Activated CD4-positive, alpha-beta T cell treated with anti-CD3 and anti-CD28 coated beads, Interleukin-2, amount 10 ng/mL, durations not matched to agents 24 days and 14 days (primary cell): ENCODE data around the gene UCP2. TPM values are rescaled to one million over a fixed set of nuclear protein-coding genes. Genes with fewer than 3 reads are reported as not detected.
A peak's percentile ranks its signal among the peaks of the same experiment; 100 is the strongest.

Experiments
- DNase-seq: peaks from one replicate; pipeline ENCODE4 v3.0.0; 2022
- H3K27ac Mint-ChIP-seq: one replicate; pipeline ENCODE4 v1.8.0; 2022; ENCODE audit warnings: mild to moderate bottlenecking, mixed read lengths
- H3K27me3 Mint-ChIP-seq: one replicate; pipeline ENCODE4 v1.8.0; 2022; ENCODE audit warnings: mixed read lengths
- H3K36me3 Mint-ChIP-seq: one replicate; pipeline ENCODE4 v1.8.0; 2022; ENCODE audit warnings: low read depth, mild to moderate bottlenecking, mixed read lengths
- H3K4me1 Mint-ChIP-seq: one replicate; pipeline ENCODE4 v1.8.0; 2021; ENCODE audit warnings: mixed read lengths
- H3K4me3 Mint-ChIP-seq: one replicate; pipeline ENCODE4 v1.8.0; 2022; ENCODE audit warnings: mild to moderate bottlenecking, moderate library complexity, mixed read lengths
- H3K9me3 Mint-ChIP-seq: one replicate; pipeline ENCODE4 v1.8.0; 2021; ENCODE audit warnings: mixed read lengths
- intact Hi-C: fragments of 100-400 bp; cut with micrococcal nuclease; formaldehyde crosslinking; loops from one replicate; pipeline ENCODE4 v1.15.1; 2023
- total RNA-seq: library from RNA; stranded (reverse); gene quantifications from 2 replicates; pipeline ENCODE4 v1.2.3, GENCODE V29; 2022

Gene UCP2
- total RNA-seq, 1 donor from 2014 or later = 447 TPM

GRCh38 chr11:73962101-73962705 is 20.4 kb downstream of the UCP2 start:
- Mint-ChIP-seq H3K4me3 (no peak overlapping the region), H3K36me3 (no peaks in the 10 kb centered on the region), H3K27ac (peak overlapping the region; percentile 18), H3K4me1 (peaks cover 13% of the 10 kb centered on the region), H3K9me3 (no peaks in the 10 kb centered on the region), H3K27me3 (peaks cover 5% of the 10 kb centered on the region)
- no peak for DNase-seq
- intact Hi-C loops = loop anchor here (5.0 to 10.0 kb wide), 2 partner anchors 273 to 295 kb away; no protein-coding TSS in a partner anchor

- Mint-ChIP-seq H3K4me3 (no peak overlapping the region), H3K27ac (no peak overlapping the region), H3K4me1 (peaks cover 13% of the 10 kb centered on the region), H3K9me3 (no peaks in the 10 kb centered on the region), H3K27me3 (peaks cover 5% of the 10 kb centered on the region), H3K36me3 (no peaks in the 10 kb centered on the region)
- no peak for DNase-seq
- intact Hi-C loops = loop anchor here (5.0 to 10.0 kb wide), 2 partner anchors 273 to 296 kb away; no protein-coding TSS in a partner anchor
Measured at GRCh38 chr11:73961321-73961720, 21.3 kb downstream of the UCP2 start.

GRCh38 chr11:73958521-73959141 is 24.0 kb downstream of the UCP2 start:
- DNase-seq = no peak
- intact Hi-C loops = no loop called here
- H3K27ac Mint-ChIP-seq = no peak overlapping the region
- H3K36me3 Mint-ChIP-seq = no peaks in the 10 kb centered on the region
- no peak overlapping the region for H3K4me3 Mint-ChIP-seq
- H3K4me1 Mint-ChIP-seq = peaks cover 4% of the 10 kb centered on the region
- H3K9me3 Mint-ChIP-seq = no peaks in the 10 kb centered on the region
- peaks cover 9% of the 10 kb centered on the region for H3K27me3 Mint-ChIP-seq

GRCh38 chr11:73957654-73958361 is 24.8 kb downstream of the UCP2 start:
- intact Hi-C loops = no loop called here
- Mint-ChIP-seq H3K9me3 (no peaks in the 10 kb centered on the region), H3K27me3 (peaks cover 9% of the 10 kb centered on the region), H3K4me1 (peaks cover 4% of the 10 kb centered on the region), H3K36me3 (no peaks in the 10 kb centered on the region), H3K27ac (no peak overlapping the region), H3K4me3 (no peak overlapping the region)
- DNase-seq = no peak

GRCh38 chr11:73956876-73957653 is 25.6 kb downstream of the UCP2 start:
- DNase-seq = no peak
- H3K27me3 Mint-ChIP-seq = peaks cover 9% of the 10 kb centered on the region
- H3K9me3 Mint-ChIP-seq = no peaks in the 10 kb centered on the region
- no peaks in the 10 kb centered on the region for H3K36me3 Mint-ChIP-seq
- no peak overlapping the region for H3K4me3 Mint-ChIP-seq
- no peak overlapping the region for H3K27ac Mint-ChIP-seq
- intact Hi-C loops = no loop called here
- peaks cover 3% of the 10 kb centered on the region for H3K4me1 Mint-ChIP-seq

GRCh38 chr11:73951797-73952196 is 30.8 kb downstream of the UCP2 start:
- no peak overlapping the region for H3K27ac Mint-ChIP-seq
- DNase-seq = no peak
- H3K9me3 Mint-ChIP-seq = no peaks in the 10 kb centered on the region
- intact Hi-C loops = no loop called here
- H3K36me3 Mint-ChIP-seq = no peaks in the 10 kb centered on the region
- no peaks in the 10 kb centered on the region for H3K4me1 Mint-ChIP-seq
- no peak overlapping the region for H3K4me3 Mint-ChIP-seq
- peaks cover 4% of the 10 kb centered on the region for H3K27me3 Mint-ChIP-seq

GRCh38 chr11:73950869-73951710 is 31.6 kb downstream of the UCP2 start, which contains the start of gene DNAJB13:
DNAJB13 (plus strand) TSS chr11:73951026; CDS start chr11:73951070, 44 bp downstream.
- DNase-seq = peak; percentile 74
- H3K27me3 Mint-ChIP-seq = peaks cover 2% of the 10 kb centered on the region
- H3K4me3 Mint-ChIP-seq = no peak within 1 kb of the TSS
- H3K4me1 Mint-ChIP-seq = no peaks in the 10 kb centered on the region
- no peaks in the 10 kb centered on the region for H3K9me3 Mint-ChIP-seq
- intact Hi-C loops = no loop called here
- no peaks in the 10 kb centered on the region for H3K36me3 Mint-ChIP-seq
- no peak within 1 kb of the TSS for H3K27ac Mint-ChIP-seq

- no peaks in the 10 kb centered on the region for H3K4me1 Mint-ChIP-seq
- no peaks in the 10 kb centered on the region for H3K27me3 Mint-ChIP-seq
- no peak overlapping the region for H3K27ac Mint-ChIP-seq
- H3K4me3 Mint-ChIP-seq = no peak overlapping the region
- no peaks in the 10 kb centered on the region for H3K9me3 Mint-ChIP-seq
- DNase-seq = no peak
- H3K36me3 Mint-ChIP-seq = no peaks in the 10 kb centered on the region
- intact Hi-C loops = no loop called here
Measured at GRCh38 chr11:73949912-73950311, 32.7 kb downstream of the UCP2 start.

- Mint-ChIP-seq H3K4me1 (no peaks in the 10 kb centered on the region), H3K27me3 (no peaks in the 10 kb centered on the region), H3K4me3 (no peak overlapping the region), H3K9me3 (no peaks in the 10 kb centered on the region), H3K36me3 (no peaks in the 10 kb centered on the region), H3K27ac (no peak overlapping the region)
- DNase-seq = no peak
- intact Hi-C loops = no loop called here
Measured at GRCh38 chr11:73949246-73949645, 33.4 kb downstream of the UCP2 start.

- H3K4me3 Mint-ChIP-seq = no peak overlapping the region
- no peaks in the 10 kb centered on the region for H3K4me1 Mint-ChIP-seq
- H3K27me3 Mint-ChIP-seq = no peaks in the 10 kb centered on the region
- no peaks in the 10 kb centered on the region for H3K36me3 Mint-ChIP-seq
- intact Hi-C loops = no loop called here
- no peak overlapping the region for H3K27ac Mint-ChIP-seq
- H3K9me3 Mint-ChIP-seq = no peaks in the 10 kb centered on the region
- no peak for DNase-seq
Measured at GRCh38 chr11:73946798-73947458, 35.7 kb downstream of the UCP2 start.

- no peaks in the 10 kb centered on the region for H3K27me3 Mint-ChIP-seq
- DNase-seq = no peak
- H3K4me3 Mint-ChIP-seq = no peak overlapping the region
- intact Hi-C loops = no loop called here
- no peaks in the 10 kb centered on the region for H3K9me3 Mint-ChIP-seq
- no peaks in the 10 kb centered on the region for H3K4me1 Mint-ChIP-seq
- H3K36me3 Mint-ChIP-seq = no peaks in the 10 kb centered on the region
- H3K27ac Mint-ChIP-seq = no peak overlapping the region
Measured at GRCh38 chr11:73945396-73945795, 37.2 kb downstream of the UCP2 start.

GRCh38 chr11:73944901-73945300 is 37.7 kb downstream of the UCP2 start:
- Mint-ChIP-seq H3K4me1 (no peaks in the 10 kb centered on the region), H3K9me3 (no peaks in the 10 kb centered on the region), H3K4me3 (no peak overlapping the region), H3K36me3 (no peaks in the 10 kb centered on the region), H3K27ac (no peak overlapping the region), H3K27me3 (no peaks in the 10 kb centered on the region)
- intact Hi-C loops = no loop called here
- DNase-seq = no peak

- H3K9me3 Mint-ChIP-seq = no peaks in the 10 kb centered on the region
- H3K36me3 Mint-ChIP-seq = no peaks in the 10 kb centered on the region
- H3K27me3 Mint-ChIP-seq = no peaks in the 10 kb centered on the region
- H3K27ac Mint-ChIP-seq = no peak overlapping the region
- H3K4me1 Mint-ChIP-seq = no peaks in the 10 kb centered on the region
- no peak for DNase-seq
- no peak overlapping the region for H3K4me3 Mint-ChIP-seq
- intact Hi-C loops = no loop called here
Measured at GRCh38 chr11:73944085-73944484, 38.6 kb downstream of the UCP2 start.
